Sigmoid colon (tissue), 4 donors: Measurements from ENCODE around the gene XYLT1.
"Not testable (repeated sequence)": the region's sequence is repeated elsewhere in the genome, so short reads cannot be mapped to it uniquely, and the experiment has no call there.

Source experiments
- CTCF ChIP-seq, 4 experiments: fragments of 450-650 bp in 3 of 4; fragments of 200-600 bp in 1 of 4; IDR thresholded peaks; one replicate each; pipeline ENCODE4 v1.5.1; 2016 to 2019; ENCODE audit warnings: antibody characterized with exemption in 4 of 4, mild to moderate bottlenecking in 3 of 4, moderate library complexity in 2 of 4
- POLR2A ChIP-seq, 2 donors: fragments of 450-650 bp; IDR thresholded peaks; one replicate each; pipeline ENCODE4 v1.6.1; 2016; ENCODE audit warnings: antibody characterized with exemption in 2 of 2, mild to moderate bottlenecking in 2 of 2, moderate library complexity in 2 of 2
- POLR2AphosphoS5 ChIP-seq, 4 donors: sonication (generic); formaldehyde crosslinking; IDR thresholded peaks; one replicate each; pipeline ENCODE4 v1.6.1; 2017; ENCODE audit warnings: antibody characterized with exemption in 4 of 4

GRCh38 chr16:17306211-17306610 lies 164.5 kb downstream of the XYLT1 start:
- not testable (repeated sequence) for TF ChIP-seq CTCF, POLR2AphosphoS5, POLR2A (IDR thresholded peaks at IDR 0.05)
